Ovary (tissue), 3 donors: Measurements from ENCODE around the gene SDR42E2.
"Not testable (repeated sequence)": the region's sequence is repeated elsewhere in the genome, so short reads cannot be mapped to it uniquely, and the experiment has no call there.

ENCODE experiments used
- POLR2A ChIP-seq: fragments of 450-650 bp; IDR thresholded peaks from one replicate; pipeline ENCODE4 v1.6.1; 2017; ENCODE audit warnings: antibody characterized with exemption, mild to moderate bottlenecking, moderate library complexity
- TF ChIP-seq, protein P1 (sequence below), 3 donors: fragments of 450-650 bp in 2 of 3; fragments of 200-600 bp in 1 of 3; IDR thresholded peaks; one replicate each; pipeline versions ENCODE4 v1.5.1 to v1.8.0; 2016 to 2022; ENCODE audit warnings: antibody characterized with exemption in 3 of 3, mild to moderate bottlenecking in 1 of 3
- donor health status: DM: no; HTN: no; CAD: no.

DNA sequence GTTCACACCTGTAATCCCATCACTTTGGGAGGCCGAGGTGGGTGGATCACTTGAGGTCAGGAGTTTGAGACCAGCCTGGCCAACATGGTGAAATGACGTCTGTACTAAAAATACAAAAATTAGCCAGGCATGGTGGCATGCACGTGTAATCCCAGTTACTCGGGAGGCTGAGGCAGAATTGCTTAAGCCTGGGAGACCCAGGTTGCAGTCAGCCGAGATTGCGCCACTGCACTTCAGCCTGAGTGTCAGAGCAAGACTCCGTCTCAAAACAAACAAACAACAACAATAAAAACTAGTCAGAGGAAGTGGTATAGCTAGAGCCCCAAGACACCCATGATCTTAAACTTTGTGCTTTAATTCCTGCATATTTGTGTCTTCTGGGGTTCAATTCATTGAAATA, 9.2 kb upstream of the SDR42E2 start:
- TF ChIP-seq, protein P1, sequence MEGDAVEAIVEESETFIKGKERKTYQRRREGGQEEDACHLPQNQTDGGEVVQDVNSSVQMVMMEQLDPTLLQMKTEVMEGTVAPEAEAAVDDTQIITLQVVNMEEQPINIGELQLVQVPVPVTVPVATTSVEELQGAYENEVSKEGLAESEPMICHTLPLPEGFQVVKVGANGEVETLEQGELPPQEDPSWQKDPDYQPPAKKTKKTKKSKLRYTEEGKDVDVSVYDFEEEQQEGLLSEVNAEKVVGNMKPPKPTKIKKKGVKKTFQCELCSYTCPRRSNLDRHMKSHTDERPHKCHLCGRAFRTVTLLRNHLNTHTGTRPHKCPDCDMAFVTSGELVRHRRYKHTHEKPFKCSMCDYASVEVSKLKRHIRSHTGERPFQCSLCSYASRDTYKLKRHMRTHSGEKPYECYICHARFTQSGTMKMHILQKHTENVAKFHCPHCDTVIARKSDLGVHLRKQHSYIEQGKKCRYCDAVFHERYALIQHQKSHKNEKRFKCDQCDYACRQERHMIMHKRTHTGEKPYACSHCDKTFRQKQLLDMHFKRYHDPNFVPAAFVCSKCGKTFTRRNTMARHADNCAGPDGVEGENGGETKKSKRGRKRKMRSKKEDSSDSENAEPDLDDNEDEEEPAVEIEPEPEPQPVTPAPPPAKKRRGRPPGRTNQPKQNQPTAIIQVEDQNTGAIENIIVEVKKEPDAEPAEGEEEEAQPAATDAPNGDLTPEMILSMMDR (IDR thresholded peaks at IDR 0.05): not testable (repeated sequence)
- TF ChIP-seq POLR2A: not testable (repeated sequence)
